CD1c-positive myeloid dendritic cell (primary cell): ENCODE results near the gene ANXA4.
"Not testable (repeated sequence)": the region's sequence is repeated elsewhere in the genome, so short reads cannot be mapped to it uniquely, and the experiment has no call there.

ENCODE experiments used
- DNase-seq: peaks from one replicate; pipeline ENCODE4 v3.0.0-alpha.2; 2016; ENCODE audit errors: extremely low spot score

Gene ANXA4

DNA sequence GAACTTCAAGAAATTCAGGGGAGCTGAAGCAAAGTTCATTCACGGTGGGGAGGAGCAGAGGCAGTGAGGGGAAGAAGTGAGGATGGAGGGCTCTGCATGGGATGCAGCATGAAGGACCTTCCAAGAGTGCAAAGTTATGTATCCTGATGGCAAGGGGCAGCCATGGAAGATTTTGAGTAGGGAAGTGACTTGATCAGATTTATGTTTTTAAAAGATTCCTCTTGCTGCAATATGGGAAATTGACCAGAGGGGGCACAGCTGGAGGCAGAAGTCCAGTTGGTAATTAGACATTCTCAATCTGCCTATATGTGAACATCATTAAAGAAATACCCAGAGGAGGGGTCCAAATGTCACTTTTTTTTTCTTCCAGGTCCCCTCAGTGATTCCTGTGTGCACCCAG, 21.5 kb upstream of the ANXA4 start:
- no peak for DNase-seq

DNA sequence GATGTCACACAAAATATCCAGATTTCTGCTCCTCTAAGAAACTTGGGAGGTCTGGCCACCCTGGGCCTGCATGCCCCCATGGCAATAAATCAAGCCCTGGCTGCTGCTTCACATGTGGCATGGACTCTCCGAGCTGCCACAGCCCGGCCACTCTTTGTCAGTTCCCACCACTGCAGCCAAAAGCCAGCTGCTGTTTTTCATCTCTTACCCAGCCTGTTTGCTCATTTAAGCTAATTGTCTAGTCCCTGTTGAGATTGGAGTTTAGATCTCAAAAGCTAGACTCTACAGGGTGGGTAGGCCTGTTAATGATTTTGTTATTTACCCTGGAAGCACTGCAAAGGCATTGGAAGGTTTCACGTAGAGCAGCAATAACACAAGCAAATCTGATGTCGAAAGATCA, 20.9 kb upstream of the ANXA4 start:
- DNase-seq: no peak

GRCh38 chr2:69723791-69724190, 18.1 kb upstream of the ANXA4 start:
- DNase-seq: no peak

- peak; percentile 91 for DNase-seq
Measured at GRCh38 chr2:69724540-69725159, 17.3 kb upstream of the ANXA4 start.

GRCh38 chr2:69725706-69726360, 16.1 kb upstream of the ANXA4 start:
- no peak for DNase-seq

GRCh38 chr2:69729266-69729665, 12.7 kb upstream of the ANXA4 start:
- no peak for DNase-seq

DNA sequence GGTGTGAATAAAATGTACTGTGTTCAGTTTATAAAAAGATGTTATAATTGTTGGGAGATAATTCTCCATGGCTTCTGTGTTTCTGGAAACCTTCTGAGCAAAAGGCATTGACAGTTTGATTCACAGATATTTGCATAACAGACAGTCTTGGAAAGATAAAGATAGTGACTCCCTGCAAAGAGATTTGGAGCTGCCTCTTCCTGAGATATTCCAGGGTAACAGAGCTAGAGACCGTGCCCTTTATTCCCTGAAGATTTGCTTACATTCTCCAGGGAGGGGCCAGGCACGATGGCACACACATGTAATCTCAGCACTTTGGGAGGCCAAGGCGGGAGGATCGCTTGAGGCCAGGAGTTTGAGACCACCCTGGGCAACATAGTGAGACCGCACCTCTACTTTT, 12.2 kb upstream of the ANXA4 start:
- no peak for DNase-seq

GRCh38 chr2:69731147-69731970, 10.6 kb upstream of the ANXA4 start:
- DNase-seq: no peak

- no peak for DNase-seq
Measured at GRCh38 chr2:69733342-69734034, 8.4 kb upstream of the ANXA4 start.

GRCh38 chr2:69734035-69734611, 7.8 kb upstream of the ANXA4 start:
- no peak for DNase-seq

GRCh38 chr2:69734854-69735544, 6.9 kb upstream of the ANXA4 start:
- DNase-seq: no peak

DNA sequence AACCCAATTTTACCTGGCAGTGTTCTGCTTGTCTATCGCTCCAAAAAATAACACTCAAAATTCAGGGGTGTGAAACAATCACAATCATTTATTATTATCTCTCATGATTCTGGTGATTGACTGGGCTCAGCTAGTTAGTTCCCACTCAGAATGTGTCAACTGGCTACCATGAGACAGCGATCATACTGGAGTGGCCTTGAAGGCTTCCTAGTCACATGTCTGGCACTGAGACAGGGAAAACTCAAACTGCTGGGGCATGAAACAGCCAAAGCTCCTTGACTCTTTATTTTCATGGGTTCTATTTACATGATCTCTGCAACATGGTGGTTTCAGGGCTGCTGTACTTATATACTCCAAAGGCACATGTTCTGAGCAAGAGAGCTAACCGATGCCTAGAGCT, 6.2 kb upstream of the ANXA4 start:
- DNase-seq: no peak

GRCh38 chr2:69738149-69738548, 3.8 kb upstream of the ANXA4 start:
- not testable (repeated sequence) for DNase-seq

- no peak for DNase-seq
Measured at GRCh38 chr2:69740502-69740951, 1.4 kb upstream of the ANXA4 start.

GRCh38 chr2:69741229-69741574, 732 bp upstream of the ANXA4 start:
- peak; percentile 63 for DNase-seq

- DNase-seq: no peak
Measured at GRCh38 chr2:69742322-69742952, 503 bp downstream of the ANXA4 start.

GRCh38 chr2:69743847-69744264, 1.9 kb downstream of the ANXA4 start:
- DNase-seq: no peak

DNA sequence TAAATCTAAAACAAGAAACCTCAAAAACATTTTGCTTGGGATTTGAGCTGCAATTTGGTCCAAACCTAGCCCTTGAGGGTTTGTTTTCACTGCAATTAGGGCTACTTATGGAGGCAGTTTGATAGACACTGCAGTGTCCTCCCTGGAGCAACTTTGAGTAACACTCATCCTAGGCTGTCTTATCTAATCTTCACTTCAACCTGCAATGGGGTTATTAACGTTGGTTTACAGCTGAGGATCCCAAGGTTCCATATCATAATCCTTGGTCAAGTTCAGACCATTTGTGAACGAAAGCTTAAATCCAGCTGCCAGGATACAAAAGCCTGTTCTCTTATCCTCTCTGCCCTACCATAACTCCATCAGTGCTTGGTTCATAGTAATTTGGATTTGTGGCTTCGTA, 2.5 kb downstream of the ANXA4 start:
- no peak for DNase-seq

DNA sequence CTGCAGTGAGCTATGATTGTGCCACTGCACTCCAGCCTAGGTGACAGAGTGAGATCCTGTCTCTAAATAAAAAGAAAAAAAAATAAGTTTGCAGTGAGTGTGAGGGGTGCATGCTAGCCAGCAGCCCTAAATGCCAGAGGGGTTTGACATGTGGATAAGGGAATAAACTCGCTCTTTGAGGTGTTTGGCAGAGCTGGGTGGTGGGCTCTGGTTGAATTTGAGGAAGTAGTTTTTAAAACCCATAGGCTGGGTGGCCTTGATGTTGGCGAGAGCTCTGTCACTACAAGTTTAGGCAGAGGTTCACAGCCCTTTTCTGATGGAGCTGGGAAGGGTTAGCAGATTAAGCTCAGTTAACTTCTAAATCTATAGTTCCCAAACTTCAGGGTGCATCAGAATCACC, 3.1 kb downstream of the ANXA4 start:
- DNase-seq: no peak

- no peak for DNase-seq
Measured at GRCh38 chr2:69750246-69750645, 8.3 kb downstream of the ANXA4 start.
